Ovary (tissue), 9 donors: ENCODE results near the gene LSP1. TPM values are rescaled to one million over a fixed set of nuclear protein-coding genes. Genes with fewer than 3 reads are reported as not detected.

Experiments
- DNase-seq, 5 donors: peaks; one replicate each; pipeline ENCODE4 v3.0.0-alpha.2; 2019 to 2020
- H3K27ac ChIP-seq, 2 donors: fragments of 200-600 bp; one replicate each; pipeline versions ENCODE4 v1.5.1 to v1.8.0; 2019 to 2022
- H3K27me3 ChIP-seq: fragments of 200-600 bp; one replicate; pipeline ENCODE4 v1.8.0; 2022
- H3K36me3 ChIP-seq: fragments of 200-600 bp; sonication (generic); one replicate; pipeline ENCODE4 v1.5.1; 2019
- H3K4me1 ChIP-seq: one replicate; pipeline ENCODE4 v1.8.1; 2013; ENCODE audit warnings: mild to moderate bottlenecking, moderate library complexity; ENCODE audit not compliant: insufficient read depth
- H3K4me3 ChIP-seq: fragments of 200-600 bp; sonication (generic); one replicate; pipeline ENCODE4 v1.5.1; 2017
- H3K9me3 ChIP-seq, 2 donors: fragments of 200-600 bp in 1 of 2; sonication (generic) in 1 of 2; one replicate each; pipeline versions ENCODE4 v1.5.1 to v1.8.1; 2013 to 2019; ENCODE audit warnings: mild to moderate bottlenecking in 1 of 2, moderate library complexity in 1 of 2
- EP300 ChIP-seq: sonication (generic); formaldehyde crosslinking; IDR thresholded peaks from one replicate; pipeline ENCODE4 v1.6.1; 2017; ENCODE audit warnings: antibody characterized with exemption
- POLR2A ChIP-seq: fragments of 450-650 bp; IDR thresholded peaks from one replicate; pipeline ENCODE4 v1.6.1; 2017; ENCODE audit warnings: antibody characterized with exemption, mild to moderate bottlenecking, moderate library complexity
- WGBS, 3 donors: extraction: QIAGEN DNeasy Blood & Tissue Kit in 1 of 3; methylation state at CpG; one replicate each; pipeline versions ENCODE4 v1.1.5 to v1.1.7; 2013 to 2017; 5-methylcytosine and 5-hydroxymethylcytosine counted together
- intact Hi-C, 4 donors: fragments of 100-400 bp; cut with DNase I; formaldehyde crosslinking; loops; one replicate each; pipeline versions ENCODE4 v1.11.0 to v1.15.1; 2022 to 2023
- polyA plus RNA-seq, 2 donors: library from polyadenylated mRNA; stranded (reverse); fragments of 200-250 nt in 1 of 2; fragments of 350-450 nt in 1 of 2; fragmentation: Illumina TruSeq in 1 of 2; extraction: RNeasy Lipid Tissue Mini Kit (QIAGEN cat#74804) in 1 of 2; gene quantifications; one replicate each; pipeline ENCODE4 v1.2.3, GENCODE V29; 2013 to 2014
- total RNA-seq, 7 donors: library from RNA; depleted of rRNA in 2 of 7; stranded (reverse); fragments of >200 nt in 2 of 7; fragmentation: NEBNext Ultra II Directional in 3 of 7; extraction: Animal tissue kit (Norgen Biotek cat#: 25700) in 3 of 7; gene quantifications; one replicate each; pipeline versions ENCODE4 v1.1.0 to v1.2.4, GENCODE V29; 2016 to 2023
- TF ChIP-seq, protein P1 (sequence below), 3 donors: fragments of 450-650 bp in 2 of 3; fragments of 200-600 bp in 1 of 3; IDR thresholded peaks; one replicate each; pipeline versions ENCODE4 v1.5.1 to v1.8.0; 2016 to 2022; ENCODE audit warnings: antibody characterized with exemption in 3 of 3, mild to moderate bottlenecking in 1 of 3
- donor health status: DM: no; HTN: no; CAD: no; lungs with moderate emphysema.
- donor health status: DM: no; HTN: no; CAD: no.
- donor health status: Bipolar disorder and iron deficiency.
- donor health status: DM: yes; HTN: yes; CAD: no.
- donor health status: DM: no; HTN: no; CAD: no.
- donor health status: DM: yes; HTN: yes; CAD: no.

LSP1 gene
- total and polyA plus RNA-seq, 9 donors, result 3.5 to 22.0 (median 9.0) TPM

DNA sequence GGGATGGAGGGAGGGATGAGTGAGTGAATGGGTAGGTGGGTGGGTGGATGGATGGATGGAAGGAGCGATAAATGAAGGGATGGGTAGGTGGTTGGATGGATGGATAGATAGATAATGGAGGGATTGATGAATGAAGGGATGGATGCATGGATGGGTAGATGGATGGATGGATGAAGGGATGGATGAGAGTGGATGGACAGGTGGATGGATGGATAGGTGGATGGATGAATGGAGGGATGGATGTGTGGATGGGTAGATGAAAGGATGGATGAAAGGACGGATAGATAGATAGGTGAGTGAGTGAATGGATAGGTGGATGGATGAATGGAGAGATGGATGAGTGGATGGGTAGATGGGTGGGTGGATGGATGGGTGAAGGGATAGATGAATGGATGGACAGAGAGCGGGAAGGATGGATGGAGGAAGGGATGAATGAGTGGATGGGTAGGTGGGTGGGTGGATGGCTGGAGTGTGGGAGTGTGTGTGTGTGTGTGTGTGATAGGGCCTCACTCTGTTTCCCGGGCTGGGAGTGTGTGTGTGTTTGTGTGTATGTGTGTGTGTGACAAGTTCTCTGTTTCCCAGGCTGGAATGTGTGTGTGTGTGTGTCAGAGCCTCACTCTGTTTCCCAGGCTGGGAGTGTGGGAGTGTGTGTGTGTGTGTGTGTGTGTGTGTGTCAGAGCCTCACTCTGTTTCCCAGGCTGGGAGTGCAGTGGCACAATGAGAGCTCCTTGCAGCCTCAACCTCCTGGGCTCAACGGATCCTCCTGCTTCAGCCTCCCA is 40.9 kb downstream of the LSP1 start:
- TF ChIP-seq, protein P1, sequence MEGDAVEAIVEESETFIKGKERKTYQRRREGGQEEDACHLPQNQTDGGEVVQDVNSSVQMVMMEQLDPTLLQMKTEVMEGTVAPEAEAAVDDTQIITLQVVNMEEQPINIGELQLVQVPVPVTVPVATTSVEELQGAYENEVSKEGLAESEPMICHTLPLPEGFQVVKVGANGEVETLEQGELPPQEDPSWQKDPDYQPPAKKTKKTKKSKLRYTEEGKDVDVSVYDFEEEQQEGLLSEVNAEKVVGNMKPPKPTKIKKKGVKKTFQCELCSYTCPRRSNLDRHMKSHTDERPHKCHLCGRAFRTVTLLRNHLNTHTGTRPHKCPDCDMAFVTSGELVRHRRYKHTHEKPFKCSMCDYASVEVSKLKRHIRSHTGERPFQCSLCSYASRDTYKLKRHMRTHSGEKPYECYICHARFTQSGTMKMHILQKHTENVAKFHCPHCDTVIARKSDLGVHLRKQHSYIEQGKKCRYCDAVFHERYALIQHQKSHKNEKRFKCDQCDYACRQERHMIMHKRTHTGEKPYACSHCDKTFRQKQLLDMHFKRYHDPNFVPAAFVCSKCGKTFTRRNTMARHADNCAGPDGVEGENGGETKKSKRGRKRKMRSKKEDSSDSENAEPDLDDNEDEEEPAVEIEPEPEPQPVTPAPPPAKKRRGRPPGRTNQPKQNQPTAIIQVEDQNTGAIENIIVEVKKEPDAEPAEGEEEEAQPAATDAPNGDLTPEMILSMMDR (IDR thresholded peaks at IDR 0.05), result no peak
- TF ChIP-seq POLR2A, result no peak
- no peak for TF ChIP-seq EP300
- intact Hi-C loops, result loop anchor here in 3 of 4 donors (1.0 to 10.0 kb wide), 2 partner anchors 23 to 51 kb away; partner anchors contain the start of gene MRPL23 (in 2 of the 3)
- Histone ChIP-seq H3K4me3 (no peak overlapping the region), H3K27ac (no peak overlapping the region), H3K27me3 (no peaks in the 10 kb centered on the region), H3K36me3 (no peaks in the 10 kb centered on the region), H3K4me1 (no peaks in the 10 kb centered on the region), H3K9me3 (no peaks in the 10 kb centered on the region)
- WGBS, 3 donors, result 74 to 83% (median 81%) methylated on average over 5 of the region's 5 CpGs
- DNase-seq, result peak in 1 of 5 donors; percentile 9

DNA sequence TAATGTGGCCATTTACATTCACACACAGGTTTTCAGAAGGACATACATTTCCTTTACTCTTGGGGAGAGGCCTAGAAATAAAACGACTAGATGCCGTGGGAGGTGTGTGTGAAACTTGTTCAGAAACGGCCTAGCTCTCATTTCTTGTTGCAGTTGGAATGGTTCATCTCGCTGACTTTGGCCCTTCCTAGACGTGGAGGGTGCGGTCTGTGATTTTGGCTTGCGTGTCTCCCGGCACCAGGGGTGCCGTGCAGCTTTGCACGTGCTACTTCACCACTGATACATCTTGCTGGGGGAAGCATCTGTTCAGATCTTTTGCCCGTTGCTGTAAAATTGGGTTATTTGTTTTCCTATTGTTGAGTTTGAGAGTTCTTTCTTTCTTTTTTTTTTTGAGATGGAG is 41.9 kb downstream of the LSP1 start:
- Histone ChIP-seq H3K27ac (no peak overlapping the region), H3K4me3 (no peak overlapping the region), H3K9me3 (no peaks in the 10 kb centered on the region), H3K4me1 (no peaks in the 10 kb centered on the region), H3K36me3 (no peaks in the 10 kb centered on the region), H3K27me3 (no peaks in the 10 kb centered on the region)
- TF ChIP-seq EP300 (no peak), POLR2A (no peak)
- TF ChIP-seq, protein P1 (IDR thresholded peaks at IDR 0.05), result no peak
- DNase-seq, result peak in 1 of 5 donors; percentile 5
- 88 to 91% (median 90%) methylated on average over 11 of the region's 11 CpGs for WGBS, 3 donors
- intact Hi-C loops, result loop anchor here in 3 of 4 donors (5.0 to 10.0 kb wide), 2 partner anchors 48 to 50 kb away; partner anchors contain the start of gene MRPL23 (in 2 of the 3)

DNA sequence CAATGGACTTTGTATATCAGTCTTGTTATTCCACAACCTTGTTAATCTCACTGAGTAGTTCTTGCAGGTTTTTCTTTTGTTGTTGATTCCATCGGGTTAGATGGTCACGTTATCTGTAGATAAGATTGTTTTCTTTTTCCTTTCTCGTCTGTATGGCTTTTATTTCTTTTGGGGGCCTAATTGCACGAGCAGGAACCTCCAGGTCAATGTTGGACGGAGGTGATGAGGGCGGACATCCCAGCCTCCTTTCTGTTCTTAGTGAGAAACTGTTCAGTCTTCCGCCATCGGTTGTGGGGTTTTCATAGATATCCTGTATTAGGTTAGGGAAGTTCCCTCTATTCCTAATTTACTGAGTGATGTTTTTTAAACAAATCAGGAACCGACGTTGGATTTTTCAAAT is 43.6 kb downstream of the LSP1 start:
- no peak overlapping the region for H3K4me3 ChIP-seq
- H3K9me3 ChIP-seq, result no peaks in the 10 kb centered on the region
- H3K27me3 ChIP-seq, result no peaks in the 10 kb centered on the region
- WGBS, 3 donors, result 72 to 76% (median 76%) methylated on average over 10 of the region's 10 CpGs
- H3K4me1 ChIP-seq, result no peaks in the 10 kb centered on the region
- no peaks in the 10 kb centered on the region for H3K36me3 ChIP-seq
- intact Hi-C loops, result loop anchor here in 3 of 4 donors (5.0 to 10.0 kb wide), 2 partner anchors 46 to 48 kb away; partner anchors contain the start of gene MRPL23 (in 2 of the 3)
- TF ChIP-seq POLR2A, result no peak
- TF ChIP-seq, protein P1 (IDR thresholded peaks at IDR 0.05), result no peak
- no peak for TF ChIP-seq EP300
- H3K27ac ChIP-seq, result no peak overlapping the region
- DNase-seq, result no peak

DNA sequence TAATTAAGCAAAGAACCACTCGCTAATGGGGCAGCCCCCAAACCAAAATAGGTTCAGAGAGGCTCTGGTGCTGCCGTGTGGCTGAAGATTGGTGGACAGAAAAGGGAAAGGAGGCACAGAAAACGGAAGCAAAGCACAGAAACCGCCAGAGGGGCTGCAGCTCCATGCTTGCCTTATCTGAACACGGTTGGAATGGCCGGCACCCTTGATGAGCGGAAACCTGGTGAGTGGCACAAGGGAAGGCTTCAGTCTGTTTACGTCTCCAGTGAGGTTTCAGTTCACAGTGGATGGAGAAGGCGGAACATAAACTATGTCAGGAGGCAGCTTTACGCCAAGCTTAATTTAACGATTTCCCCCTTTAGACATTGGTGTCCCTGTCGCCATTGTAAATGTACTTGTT is 44.0 kb downstream of the LSP1 start:
- intact Hi-C loops, result loop anchor here in 3 of 4 donors (5.0 to 10.0 kb wide), 2 partner anchors 45 to 48 kb away; partner anchors contain the start of gene MRPL23 (in 2 of the 3)
- no peaks in the 10 kb centered on the region for H3K9me3 ChIP-seq
- 85 to 88% (median 86%) methylated on average over 12 of the region's 12 CpGs for WGBS, 3 donors
- H3K27me3 ChIP-seq, result no peaks in the 10 kb centered on the region
- H3K4me3 ChIP-seq, result no peak overlapping the region
- no peak overlapping the region for H3K27ac ChIP-seq
- TF ChIP-seq POLR2A, result no peak
- TF ChIP-seq, protein P1 (IDR thresholded peaks at IDR 0.05), result no peak
- no peak for TF ChIP-seq EP300
- peak in 1 of 5 donors; percentile 2 for DNase-seq
- H3K4me1 ChIP-seq, result no peaks in the 10 kb centered on the region
- H3K36me3 ChIP-seq, result no peaks in the 10 kb centered on the region
